IPS-NIHi7 (cell line): ENCODE results near the gene CKLF.
A peak's percentile ranks its signal among the peaks of the same experiment; 100 is the strongest.
"Not testable (repeated sequence)": the region's sequence is repeated elsewhere in the genome, so short reads cannot be mapped to it uniquely, and the experiment has no call there.

Experiments
- DNase-seq: peaks from one replicate; pipeline ENCODE4 v3.0.0; 2012; ENCODE audit warnings: mixed read lengths; ENCODE audit errors: extremely low spot score

The CKLF gene

GRCh38 chr16:66552286-66553177 lies at the start of gene CKLF:
Gene CKLF (plus strand): TSS chr16:66552576. CDS start chr16:66552716, 140 bp downstream.
- peak; percentile 98 for DNase-seq

GRCh38 chr16:66503030-66503429 lies 49.3 kb upstream of the CKLF start:
- no peak for DNase-seq

- DNase-seq = no peak
These were observed 48.8 kb upstream of the CKLF start for GRCh38 chr16:66503612-66504011.

- DNase-seq = no peak
These were observed 44.6 kb upstream of the CKLF start for GRCh38 chr16:66507731-66508239.

GRCh38 chr16:66508248-66508913 lies 44.0 kb upstream of the CKLF start:
- no peak for DNase-seq

GRCh38 chr16:66508914-66509496 lies 43.4 kb upstream of the CKLF start:
- no peak for DNase-seq

GRCh38 chr16:66509576-66509975 lies 42.8 kb upstream of the CKLF start:
- DNase-seq = no peak

- DNase-seq = no peak
These were observed 42.1 kb upstream of the CKLF start for GRCh38 chr16:66510298-66510697.

- DNase-seq = no peak
These were observed 41.4 kb upstream of the CKLF start for GRCh38 chr16:66510711-66511601.

- peak; percentile 58 for DNase-seq
These were observed 40.6 kb upstream of the CKLF start for GRCh38 chr16:66511602-66512271.

GRCh38 chr16:66512272-66513110 lies 39.9 kb upstream of the CKLF start:
- DNase-seq = no peak

- no peak for DNase-seq
These were observed 39.2 kb upstream of the CKLF start for GRCh38 chr16:66513111-66513723.

- not testable (repeated sequence) for DNase-seq
These were observed 38.0 kb upstream of the CKLF start for GRCh38 chr16:66514391-66514790.

- not testable (repeated sequence) for DNase-seq
These were observed 37.3 kb upstream of the CKLF start for GRCh38 chr16:66514980-66515595.

GRCh38 chr16:66515596-66516508 lies 36.5 kb upstream of the CKLF start:
- DNase-seq = peak; percentile 48

- no peak for DNase-seq
These were observed 35.9 kb upstream of the CKLF start for GRCh38 chr16:66516509-66516807.

GRCh38 chr16:66516808-66517585 lies 35.4 kb upstream of the CKLF start:
- peak; percentile 73 for DNase-seq
